ENCODE measurements around the gene FTO. TPM values are rescaled to one million over a fixed set of nuclear protein-coding genes. Genes with fewer than 3 reads are reported as not detected.
"Not testable (repeated sequence)": the region's sequence is repeated elsewhere in the genome, so short reads cannot be mapped to it uniquely, and the experiment has no call there.

FTO gene
- total RNA-seq, 1 donor from 2014 or later: 65.8 TPM

- H3K36me3 Mint-ChIP-seq (ENCODE audit: low read depth): peaks cover 73% of the 10 kb centered on the region
- no peaks in the 10 kb centered on the region for H3K9me3 Mint-ChIP-seq
- no peaks in the 10 kb centered on the region for H3K4me1 Mint-ChIP-seq
- H3K4me3 Mint-ChIP-seq: no peak overlapping the region
- ATAC-seq (ENCODE audit: low read depth) (no peak), DNase-seq (no peak)
- no peak overlapping the region for H3K27ac Mint-ChIP-seq
- TF ChIP-seq CTCF (IDR thresholded peaks at IDR 0.05): no peak
- ChIA-PET CTCF (no interaction called here), POLR2A (interaction anchor here (0.5 kb wide), 1 partner anchor 363 kb away, joined by 3 read pairs; no protein-coding TSS in a partner anchor)
- intact Hi-C loops (cut with micrococcal nuclease): loop anchor here (5.0 kb wide), 1 partner anchor 403 kb away; the partner anchor contains the start of gene IRX3
- no peaks in the 10 kb centered on the region for H3K27me3 Mint-ChIP-seq
Observed at GRCh38 chr16:53884748-53885147, 180.8 kb downstream of the FTO start.

GRCh38 chr16:53886482-53887378 is 182.8 kb downstream of the FTO start:
- POLR2A ChIA-PET: no interaction called here

GRCh38 chr16:53888222-53888621 is 184.3 kb downstream of the FTO start:
- DNase-seq (no peak), ATAC-seq (ENCODE audit: low read depth) (no peak)
- intact Hi-C loops (cut with micrococcal nuclease): no loop called here
- Mint-ChIP-seq H3K27ac (no peak overlapping the region), H3K9me3 (no peaks in the 10 kb centered on the region), H3K36me3 (ENCODE audit: low read depth) (peaks cover 62% of the 10 kb centered on the region), H3K27me3 (no peaks in the 10 kb centered on the region), H3K4me1 (no peaks in the 10 kb centered on the region), H3K4me3 (no peak overlapping the region)
- CTCF ChIA-PET: no interaction called here
- no peak for TF ChIP-seq CTCF (IDR thresholded peaks at IDR 0.05)
- POLR2A ChIA-PET: no interaction called here

More at GRCh38 chr16:53886482-53887378, 182.8 kb downstream of the FTO start:
- H3K9me3 Mint-ChIP-seq: no peaks in the 10 kb centered on the region
- H3K27ac Mint-ChIP-seq: no peak overlapping the region
- ATAC-seq (ENCODE audit: low read depth): no peak
- DNase-seq: no peak
- TF ChIP-seq CTCF (IDR thresholded peaks at IDR 0.05): no peak
- intact Hi-C loops (cut with micrococcal nuclease): no loop called here
- H3K36me3 Mint-ChIP-seq (ENCODE audit: low read depth): peaks cover 66% of the 10 kb centered on the region
- CTCF ChIA-PET: interaction anchor here (0.7 kb wide), 1 partner anchor 484 kb away, joined by 3 read pairs; no protein-coding TSS in a partner anchor
- no peaks in the 10 kb centered on the region for H3K4me1 Mint-ChIP-seq
- H3K4me3 Mint-ChIP-seq: no peak overlapping the region
- no peaks in the 10 kb centered on the region for H3K27me3 Mint-ChIP-seq

GRCh38 chr16:53890877-53891276 is 186.9 kb downstream of the FTO start:
- CTCF ChIA-PET; H3K4me3 Mint-ChIP-seq; DNase-seq; H3K4me1 Mint-ChIP-seq; H3K27ac Mint-ChIP-seq; H3K9me3 Mint-ChIP-seq; ATAC-seq (ENCODE audit: low read depth); H3K27me3 Mint-ChIP-seq; intact Hi-C loops (cut with micrococcal nuclease): not testable (repeated sequence)
- peaks cover 38% of the 10 kb centered on the region for H3K36me3 Mint-ChIP-seq (ENCODE audit: low read depth)
- POLR2A ChIA-PET: interaction anchor here (0.7 kb wide), 1 partner anchor 21 kb away, joined by 5 read pairs; no protein-coding TSS in a partner anchor

GRCh38 chr16:53891409-53892139 is 187.6 kb downstream of the FTO start:
- no peaks in the 10 kb centered on the region for H3K9me3 Mint-ChIP-seq
- H3K27me3 Mint-ChIP-seq: no peaks in the 10 kb centered on the region
- ATAC-seq (ENCODE audit: low read depth): no peak
- H3K4me1 Mint-ChIP-seq: no peaks in the 10 kb centered on the region
- H3K27ac Mint-ChIP-seq: no peak overlapping the region
- intact Hi-C loops (cut with micrococcal nuclease): no loop called here
- ChIA-PET POLR2A (no interaction called here), CTCF (no interaction called here)
- TF ChIP-seq CTCF (IDR thresholded peaks at IDR 0.05): no peak
- H3K36me3 Mint-ChIP-seq (ENCODE audit: low read depth): peaks cover 32% of the 10 kb centered on the region
- H3K4me3 Mint-ChIP-seq: no peak overlapping the region
- no peak for DNase-seq

All from activated B cell treated with CpG ODN at 0.5 μM for 24 hours (primary cell).